Putamen (tissue), 1 donor: ENCODE measurements around the gene EFHD2.
"Not testable (repeated sequence)": the region's sequence is repeated elsewhere in the genome, so short reads cannot be mapped to it uniquely, and the experiment has no call there.

Experiments
- DNase-seq: peaks from one replicate; pipeline ENCODE4 v3.0.0-alpha.2; 2016; ENCODE audit warnings: low spot score

Gene EFHD2

DNA sequence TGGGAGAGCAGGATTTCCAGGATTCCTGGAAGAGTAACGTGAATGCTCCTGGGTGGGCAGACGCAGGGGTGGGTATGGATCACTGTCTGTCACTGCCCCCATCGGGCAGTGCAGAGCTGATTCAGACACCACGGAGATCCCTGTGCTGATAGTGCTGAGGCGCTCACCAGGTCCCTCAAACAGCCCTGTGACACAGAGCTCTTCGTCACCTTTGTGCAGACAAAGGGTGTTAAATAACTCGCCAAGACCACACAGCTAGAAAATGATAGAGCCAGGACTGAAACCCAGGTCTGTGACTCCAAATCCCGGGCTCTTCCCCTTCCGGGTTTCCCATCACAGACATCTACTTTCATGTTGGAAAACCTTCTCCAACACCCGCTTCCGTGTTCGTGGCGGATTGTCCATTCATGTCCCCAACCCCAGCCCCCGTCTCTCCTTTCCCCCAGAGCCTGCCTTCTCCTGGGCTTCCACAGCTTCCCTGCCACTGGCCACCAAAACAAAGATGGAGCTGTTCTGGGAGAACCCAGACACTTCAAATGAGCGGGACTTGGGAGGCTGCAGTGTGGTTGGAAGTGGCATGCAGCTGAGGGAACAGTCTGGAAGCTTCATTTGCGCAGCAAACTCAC lies 2.6 kb downstream of the EFHD2 start:
- DNase-seq: no peak

DNA sequence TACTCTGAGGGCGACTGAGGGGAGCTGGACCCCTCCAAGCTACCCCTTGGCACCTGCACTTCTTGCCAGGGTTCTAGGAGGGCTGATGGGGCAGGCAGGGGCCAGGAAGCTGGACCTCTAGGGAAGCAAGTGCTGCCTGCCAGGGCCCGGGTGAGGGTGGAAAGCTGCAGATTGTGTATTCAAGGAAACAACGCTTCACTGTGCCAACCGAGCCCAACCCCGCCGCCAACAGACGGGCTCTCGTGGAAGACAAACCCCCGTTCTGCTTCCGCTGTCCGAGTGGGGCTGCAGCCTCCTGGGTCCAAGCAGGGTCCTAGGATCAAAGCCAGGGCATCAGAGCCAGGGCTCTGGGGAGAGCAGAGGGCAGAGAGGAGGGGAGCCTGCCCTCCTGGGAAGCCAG lies 3.2 kb downstream of the EFHD2 start:
- DNase-seq: peak; percentile 26

DNA sequence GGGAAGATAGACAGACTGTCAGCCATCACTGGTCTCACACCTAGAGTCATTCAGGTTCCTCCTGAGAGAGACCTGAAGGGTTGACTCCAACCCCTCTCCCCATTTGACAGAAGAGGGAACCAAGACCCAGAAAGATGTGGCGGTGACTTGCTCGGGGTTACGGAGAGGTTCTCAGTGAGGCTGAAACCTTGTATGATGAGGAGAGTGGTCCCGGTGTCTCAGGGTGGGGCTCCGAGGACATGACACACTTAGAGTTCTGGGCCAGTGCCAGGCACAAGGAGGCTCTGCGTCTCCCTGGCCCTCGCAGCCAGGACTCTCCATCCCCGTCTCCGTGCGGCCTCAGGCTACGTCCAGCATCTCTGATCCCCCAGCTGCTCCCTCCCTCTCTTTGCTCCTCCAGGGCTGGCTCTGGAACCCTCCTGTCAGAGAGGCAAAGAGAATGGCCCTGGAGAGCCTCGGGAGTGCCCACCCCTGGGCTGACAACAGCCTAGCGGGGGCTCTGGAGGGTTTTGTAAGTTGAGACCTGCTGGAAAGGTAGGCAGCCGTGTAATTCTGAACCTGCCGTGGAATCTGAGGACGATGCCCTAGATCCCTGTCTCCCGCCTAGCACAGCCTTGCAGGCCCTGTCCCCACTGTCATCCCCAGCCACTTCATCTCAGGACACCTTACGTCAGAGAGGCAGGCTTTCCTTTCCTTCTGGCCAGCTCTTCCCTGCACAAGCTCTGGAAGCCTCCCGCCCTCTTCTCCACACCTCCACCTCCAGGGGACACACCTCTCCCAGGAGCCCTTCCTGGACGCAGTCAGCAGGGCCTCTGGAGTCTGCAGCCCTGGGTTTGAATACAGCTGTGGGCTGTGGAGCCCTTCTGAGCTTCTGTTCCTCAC lies 4.1 kb downstream of the EFHD2 start:
- DNase-seq: no peak

DNA sequence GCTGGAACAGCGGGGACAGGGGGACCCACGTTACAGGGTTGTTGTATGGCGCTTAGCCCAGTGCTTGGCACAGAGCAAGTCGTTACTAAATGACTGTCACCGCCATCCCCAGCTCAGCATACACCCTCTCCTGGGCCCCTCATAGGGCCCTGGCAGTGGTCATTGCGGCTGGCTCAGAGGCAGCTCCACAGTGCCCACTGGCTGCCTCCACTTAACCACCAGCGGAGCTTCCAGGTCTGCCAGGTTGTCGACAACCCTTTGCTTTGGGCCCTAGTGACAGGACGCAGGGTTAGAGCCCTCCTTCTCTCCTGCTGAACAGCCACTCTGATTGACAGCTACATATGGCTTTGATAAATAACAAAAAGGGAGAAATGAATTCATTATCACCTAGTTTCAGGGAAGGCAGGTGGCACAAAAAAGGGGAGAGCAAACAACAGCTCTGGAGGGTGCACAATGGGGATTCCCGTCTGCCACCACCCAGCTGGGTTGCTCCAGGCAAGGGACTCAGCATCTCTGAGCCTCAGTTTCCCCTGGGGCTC lies 4.8 kb downstream of the EFHD2 start:
- no peak for DNase-seq

DNA sequence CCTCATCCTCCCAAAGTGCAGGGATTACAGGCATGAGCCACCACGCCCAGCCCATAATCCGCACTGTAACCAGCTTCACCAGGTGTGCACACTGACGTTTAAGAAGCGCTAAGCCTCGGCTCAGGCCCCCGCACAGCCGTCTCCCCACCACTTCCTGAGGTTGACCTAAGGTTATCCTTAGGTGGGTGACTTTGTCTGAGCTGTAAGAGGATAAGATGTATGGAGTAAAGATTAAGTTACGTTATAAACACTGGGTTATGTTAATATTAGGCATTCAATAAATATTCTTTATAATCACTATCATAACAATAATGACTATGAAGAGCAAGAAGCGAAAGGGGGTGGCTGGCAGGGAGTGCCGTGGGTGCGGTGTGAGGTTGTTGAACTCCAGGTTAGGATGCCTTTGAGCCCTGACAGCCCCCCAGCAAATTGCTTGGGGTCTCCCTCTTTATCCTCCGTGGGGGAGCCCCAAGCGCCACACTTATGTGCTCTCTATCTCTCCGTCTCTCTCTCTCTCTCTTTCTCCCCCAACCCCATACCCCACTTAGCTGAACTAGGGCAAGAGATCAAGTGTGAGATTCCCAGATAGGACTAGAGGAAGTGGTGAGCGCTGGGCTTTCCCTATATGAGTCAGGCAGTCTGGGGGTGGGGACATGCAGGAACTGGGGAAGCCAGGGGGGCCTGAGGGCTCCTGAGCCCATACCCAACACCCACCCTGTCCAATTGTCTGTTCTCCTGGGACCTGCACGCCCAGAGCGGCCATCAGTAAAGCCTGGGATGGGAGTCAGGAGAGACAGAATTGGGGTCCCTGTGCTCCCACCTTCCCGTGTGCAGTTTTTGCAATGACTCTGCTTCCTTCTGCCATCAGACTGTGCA lies 7.6 kb downstream of the EFHD2 start:
- no peak for DNase-seq

DNA sequence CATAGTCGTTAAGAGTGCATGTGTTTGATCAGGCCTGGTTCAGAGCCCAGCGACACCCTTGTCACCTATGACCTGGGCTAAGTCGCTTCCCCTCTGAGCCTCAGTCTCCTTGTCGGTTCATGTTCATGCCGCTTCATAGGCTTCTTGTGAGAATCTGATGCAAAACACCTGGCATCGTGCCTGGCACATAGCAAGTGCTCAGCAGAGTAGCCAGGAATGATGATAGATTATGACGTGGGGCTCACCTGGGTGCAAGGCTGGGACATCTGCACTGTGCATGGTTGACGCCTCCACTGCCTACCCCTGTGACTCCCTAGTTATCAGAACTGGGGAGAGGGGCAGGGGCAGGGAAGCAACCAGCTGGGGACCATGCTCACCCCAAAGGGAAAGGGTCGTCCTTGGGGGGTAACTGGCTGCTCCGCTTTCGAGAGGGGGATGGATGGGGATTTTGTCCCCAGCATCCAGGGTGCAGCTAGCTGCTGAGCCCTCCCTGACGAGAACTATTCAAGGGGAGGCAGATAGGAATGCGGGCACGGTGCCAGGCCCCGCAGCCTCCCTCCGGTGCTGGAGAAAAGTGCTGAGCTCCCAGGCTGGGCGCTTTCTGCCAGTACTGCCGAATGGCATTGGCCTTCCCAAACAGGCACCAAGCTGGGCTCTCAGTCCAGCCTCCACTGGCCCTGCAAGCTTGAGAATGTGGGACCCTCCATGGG lies 9.3 kb downstream of the EFHD2 start:
- DNase-seq: no peak

DNA sequence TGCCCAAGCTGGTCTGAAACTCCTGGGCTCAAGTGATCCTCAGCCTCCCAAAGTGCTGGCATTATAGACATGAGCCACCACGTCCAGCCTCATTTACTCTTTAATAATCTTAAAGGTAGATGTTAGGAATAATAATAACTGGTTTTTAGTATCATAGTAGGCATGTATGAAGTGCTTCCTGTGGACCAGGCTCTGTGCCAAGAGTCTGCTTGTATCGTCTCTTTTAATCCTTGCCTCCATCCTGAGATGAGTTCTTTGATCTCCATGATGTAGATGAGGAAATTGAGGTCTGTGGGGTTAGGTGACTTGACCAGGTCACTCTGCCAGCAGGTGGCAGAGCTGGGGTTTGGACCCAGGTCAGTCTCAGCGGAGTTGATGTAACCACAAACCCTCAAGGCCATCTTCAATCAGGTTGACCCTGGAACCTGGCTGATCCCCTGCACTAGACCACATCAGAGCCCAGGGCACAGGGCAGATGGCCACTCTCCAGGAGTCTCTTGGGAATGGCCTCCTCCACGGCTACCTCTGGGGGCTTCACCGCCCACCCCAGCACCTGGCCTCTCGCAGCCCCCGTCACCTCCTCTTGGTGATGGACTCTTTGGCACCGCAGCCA lies 11.3 kb downstream of the EFHD2 start:
- no peak for DNase-seq

DNA sequence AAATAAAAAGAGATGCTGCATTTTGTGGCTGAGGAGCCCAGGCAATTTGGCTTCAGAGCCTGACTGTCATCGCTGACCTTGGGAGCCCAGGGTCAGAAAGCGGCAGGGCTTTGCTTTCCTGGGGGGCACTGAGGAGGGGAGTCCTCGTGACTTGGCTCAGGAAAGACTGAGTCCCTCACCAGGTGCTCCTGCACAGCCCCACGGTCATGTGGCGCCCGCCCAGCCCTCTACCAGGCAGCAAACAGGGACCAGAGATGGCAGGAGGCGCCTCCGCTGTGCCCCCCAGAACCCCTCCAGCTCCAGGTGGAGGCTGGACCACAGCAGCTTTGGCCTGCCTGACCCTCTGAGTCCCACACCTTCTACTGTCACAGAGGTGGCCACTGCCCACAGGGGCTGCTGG lies 13.2 kb downstream of the EFHD2 start:
- DNase-seq: no peak

DNA sequence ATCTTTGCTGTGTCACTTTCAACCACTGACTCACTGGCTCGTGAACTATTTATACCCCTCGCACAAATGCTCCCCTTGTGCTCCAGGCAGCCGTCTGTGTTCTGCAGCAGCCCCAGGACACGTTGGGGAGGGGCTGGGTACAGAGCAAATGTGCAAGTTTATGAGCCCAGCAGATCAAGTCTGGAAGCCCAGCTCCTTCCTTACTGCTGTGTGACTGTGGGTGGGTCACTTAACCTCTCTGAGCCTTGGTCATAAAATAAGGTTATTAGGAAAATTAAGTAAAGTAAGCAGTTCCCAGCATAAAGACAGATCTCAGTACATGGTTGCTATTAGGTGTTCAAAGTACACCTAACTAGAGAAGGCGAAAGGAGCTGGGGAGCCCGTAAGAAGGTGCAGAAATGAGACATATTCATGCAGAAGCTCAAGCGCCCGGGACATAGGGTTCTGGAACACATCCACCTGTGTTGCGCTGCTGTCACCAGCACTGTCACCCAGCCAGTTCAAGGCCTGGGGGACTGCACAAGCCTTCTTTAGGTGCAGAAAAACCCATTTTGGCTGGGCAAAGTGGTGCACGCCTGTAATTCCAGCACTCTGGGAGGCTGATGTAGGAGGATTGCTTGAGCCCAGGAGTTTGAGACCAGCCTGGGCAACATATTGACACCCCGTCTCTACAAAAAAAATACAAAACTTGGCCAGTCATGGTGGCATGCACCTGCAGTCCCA lies 13.8 kb downstream of the EFHD2 start:
- DNase-seq: no peak

DNA sequence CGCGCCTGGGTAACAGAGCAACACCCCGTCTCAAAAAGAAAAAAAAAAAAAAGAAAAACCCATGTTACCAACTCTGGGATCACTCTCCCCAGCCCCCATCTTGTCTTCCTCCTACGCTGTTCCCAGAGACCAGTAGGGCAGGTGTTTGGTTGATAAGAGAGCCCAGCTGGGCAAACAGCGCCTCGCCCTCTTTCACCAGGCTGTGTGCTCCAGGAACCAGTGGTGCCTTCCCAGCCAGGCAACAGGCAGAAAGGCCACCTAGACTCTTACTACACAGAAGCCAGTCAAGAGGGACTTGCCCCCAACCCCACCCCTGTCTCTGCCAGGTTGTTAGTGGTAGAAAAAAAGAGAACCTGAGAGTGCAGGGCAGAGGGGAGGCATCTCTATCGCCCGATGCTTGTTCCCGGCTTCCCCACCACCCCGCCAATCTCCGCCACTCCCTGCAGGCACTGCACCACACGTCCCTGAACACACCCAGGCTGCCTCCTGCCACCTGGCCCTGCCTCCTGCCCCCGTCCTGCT lies 14.5 kb downstream of the EFHD2 start:
- DNase-seq: no peak

DNA sequence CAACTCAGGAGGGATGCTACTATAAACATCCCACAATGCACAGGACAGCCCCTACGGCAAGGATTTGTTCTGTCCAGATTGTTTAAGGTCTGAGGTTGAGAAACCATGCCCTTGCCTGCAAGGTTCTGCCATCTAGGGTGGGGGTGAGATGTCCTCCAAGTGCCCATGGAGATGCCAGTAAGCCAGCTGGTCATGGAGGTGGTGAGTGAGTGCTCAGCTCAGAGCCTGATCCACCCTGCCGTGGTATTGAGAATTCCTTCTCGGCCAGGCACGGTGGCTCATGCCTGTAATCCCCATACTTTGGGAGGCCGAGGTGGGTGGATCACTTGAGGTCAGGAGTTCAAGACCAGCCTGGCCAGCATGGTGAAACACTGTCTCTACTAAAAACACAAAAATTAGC lies 15.3 kb downstream of the EFHD2 start:
- DNase-seq: no peak

DNA sequence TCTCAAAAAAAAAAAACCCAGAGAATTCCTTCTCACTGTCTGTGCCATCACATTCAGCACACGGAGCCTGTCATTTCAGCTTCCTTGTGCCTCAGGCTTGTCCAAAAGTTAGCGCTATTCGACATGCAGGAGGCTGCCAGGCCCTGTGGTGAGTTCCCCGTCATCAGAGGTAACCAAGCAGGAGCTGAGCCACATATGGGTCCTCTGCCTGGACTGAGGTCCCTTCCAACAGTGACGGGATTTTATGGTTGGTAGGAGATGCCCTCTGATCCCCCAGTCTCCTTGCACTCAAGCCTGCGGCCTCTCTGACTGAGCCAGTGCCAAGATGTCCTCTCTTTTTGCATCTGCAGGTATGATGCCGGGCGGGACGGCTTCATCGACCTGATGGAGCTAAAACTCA lies 15.8 kb downstream of the EFHD2 start:
- no peak for DNase-seq

DNA sequence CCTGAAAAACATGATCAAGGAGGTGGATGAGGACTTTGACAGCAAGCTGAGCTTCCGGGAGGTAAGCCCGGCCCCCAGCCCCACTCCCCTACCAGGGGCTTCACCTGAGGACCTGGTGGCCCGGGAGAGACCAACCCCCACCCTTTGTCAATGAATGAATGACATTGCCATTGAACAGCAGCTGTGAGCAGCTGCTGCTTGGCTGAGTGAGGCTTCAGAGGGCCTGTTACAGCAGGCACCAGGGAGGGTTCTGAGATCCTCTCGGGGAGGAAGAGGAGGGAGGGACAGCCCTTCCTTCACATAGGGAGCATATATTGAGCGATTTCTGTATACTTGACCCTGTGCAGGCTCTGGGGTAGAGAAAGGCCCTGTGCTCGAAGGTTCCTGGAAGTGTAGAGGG lies 16.3 kb downstream of the EFHD2 start:
- no peak for DNase-seq

DNA sequence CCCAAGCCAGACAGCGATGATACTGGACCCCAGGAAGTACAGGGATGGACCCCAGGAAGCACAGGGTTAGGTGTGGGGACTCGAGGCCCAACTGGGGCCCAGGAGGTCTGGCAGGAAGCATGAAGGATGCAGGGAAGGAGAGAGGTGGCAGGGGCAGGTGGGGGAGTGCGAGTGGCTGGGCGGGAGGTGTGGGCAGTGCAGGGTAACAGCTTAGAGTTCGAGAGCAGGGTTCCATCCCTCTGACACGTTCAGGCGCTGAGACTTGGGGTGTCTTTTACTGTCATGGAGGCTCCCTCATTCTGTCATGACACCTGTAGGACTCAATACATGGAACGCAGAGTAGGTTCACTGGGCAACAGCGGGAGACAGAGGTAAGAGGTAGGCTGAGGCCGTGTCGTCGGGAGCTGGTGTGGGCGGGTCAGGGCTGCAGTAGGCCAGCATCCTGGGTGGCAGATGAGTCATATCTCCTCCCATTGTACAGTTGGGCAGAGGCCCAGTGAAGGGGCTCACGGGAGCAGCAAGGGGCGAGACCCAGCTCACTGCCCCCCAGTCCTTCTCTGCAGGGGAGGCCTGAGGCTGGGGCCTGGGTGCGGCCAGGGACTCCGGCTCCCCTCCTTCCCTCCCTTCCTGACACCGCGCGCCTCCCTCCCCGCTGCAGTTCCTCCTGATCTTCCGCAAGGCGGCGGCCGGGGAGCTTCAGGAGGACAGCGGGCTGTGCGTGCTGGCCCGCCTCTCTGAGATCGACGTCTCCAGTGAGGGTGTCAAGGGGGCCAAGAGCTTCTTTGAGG lies 17.0 kb downstream of the EFHD2 start:
- DNase-seq: no peak

DNA sequence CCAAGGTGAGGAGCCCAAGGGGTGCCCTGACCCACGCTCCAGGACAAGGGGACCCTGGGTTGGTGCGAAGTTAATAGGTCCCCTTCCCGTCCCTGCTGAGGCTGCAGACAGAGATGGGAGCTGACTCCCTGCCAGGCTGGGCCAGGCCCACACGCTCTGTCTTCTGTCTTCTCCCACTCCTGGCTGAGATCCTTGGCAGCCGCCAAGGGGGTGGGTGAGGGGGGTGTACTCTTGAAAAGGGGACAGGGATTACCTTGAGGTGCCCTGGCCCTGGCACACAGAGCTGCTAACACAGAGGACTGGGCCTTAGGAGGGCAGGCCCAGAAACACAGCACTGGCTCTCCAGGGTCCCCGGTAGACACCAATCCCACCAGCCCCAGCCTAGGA lies 17.6 kb downstream of the EFHD2 start:
- DNase-seq: no peak

DNA sequence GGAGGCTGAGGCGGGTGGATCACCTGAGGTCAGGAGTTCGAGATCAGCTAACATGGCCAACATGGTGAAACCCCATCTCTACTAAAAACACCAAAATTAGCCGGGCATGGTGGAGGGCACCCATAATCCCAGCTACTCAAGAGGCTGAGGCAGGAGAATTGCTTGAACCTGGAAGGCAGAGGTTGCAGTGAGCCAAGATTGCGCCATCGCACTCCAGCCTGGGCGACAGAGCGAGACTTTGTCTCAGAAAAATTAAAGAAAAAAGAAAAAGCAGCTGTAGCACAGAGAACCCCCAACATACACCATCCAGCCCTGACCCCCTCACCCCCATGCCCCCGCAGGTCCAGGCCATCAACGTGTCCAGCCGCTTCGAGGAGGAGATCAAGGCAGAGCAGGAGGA lies 18.6 kb downstream of the EFHD2 start:
- DNase-seq: not testable (repeated sequence)

DNA sequence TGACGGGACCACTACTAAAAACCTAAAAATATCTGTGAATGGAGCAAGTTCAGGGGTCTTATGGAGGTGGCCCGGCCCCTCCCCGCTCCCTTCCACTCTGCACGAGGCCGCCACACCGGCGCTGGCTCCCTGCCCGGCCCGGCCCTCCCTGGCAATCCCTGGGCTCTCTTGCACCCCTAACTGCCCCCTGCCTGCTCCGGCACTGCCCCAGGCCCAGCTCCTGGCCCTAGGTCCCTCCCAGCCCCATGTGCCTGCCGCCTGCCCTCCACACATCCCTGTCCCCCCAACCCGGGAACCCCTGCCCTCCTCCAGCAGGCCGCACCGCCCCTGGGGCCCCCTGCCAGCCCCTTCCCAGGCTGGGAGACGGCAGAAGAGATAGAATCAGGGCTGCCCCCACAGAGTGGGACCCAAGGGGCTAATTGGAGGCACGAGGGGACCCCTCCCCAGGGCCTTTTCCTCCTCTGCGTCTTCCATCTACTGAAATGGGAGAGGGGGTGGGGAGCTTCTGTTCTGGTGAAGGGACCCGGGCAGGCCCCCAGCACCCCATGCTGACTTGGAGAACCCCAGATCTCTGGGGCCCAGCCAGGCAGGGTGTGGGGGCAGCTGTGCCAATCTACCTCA lies 19.2 kb downstream of the EFHD2 start:
- no peak for DNase-seq

DNA sequence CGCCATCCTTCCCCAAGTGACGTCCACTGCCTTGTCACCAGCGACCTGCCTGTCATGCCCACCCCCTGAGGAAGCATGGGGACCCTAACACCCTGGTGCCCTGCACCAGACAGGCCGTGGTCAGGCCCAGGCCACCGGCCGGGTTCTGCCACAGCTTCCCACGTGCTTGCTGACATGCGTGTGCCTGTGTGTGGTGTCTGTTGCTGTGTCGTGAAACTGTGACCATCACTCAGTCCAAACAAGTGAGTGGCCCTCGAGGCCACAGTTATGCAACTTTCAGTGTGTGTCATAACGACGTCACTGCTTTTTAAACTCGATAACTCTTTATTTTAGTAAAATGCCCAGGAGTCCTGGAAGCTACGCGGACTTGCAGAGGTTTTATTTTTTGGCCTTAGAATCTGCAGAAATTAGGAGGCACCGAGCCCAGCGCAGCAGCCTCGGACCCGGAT lies 20.0 kb downstream of the EFHD2 start:
- DNase-seq: no peak
